ENCODE data around the gene GULP1. TPM values are rescaled to one million over a fixed set of nuclear protein-coding genes. Genes with fewer than 3 reads are reported as not detected.

The GULP1 gene
- total RNA-seq, 1 donor from 2014 or later: 70.1 TPM

- ATAC-seq (no peak), DNase-seq (ENCODE audit: low spot score) (no peak)
- intact Hi-C loops (cut with DNase I): no loop called here
These were observed 204.3 kb downstream of the GULP1 start for GRCh38 chr2:188495969-188496431.

- ATAC-seq (no peak), DNase-seq (ENCODE audit: low spot score) (no peak)
- intact Hi-C loops (cut with DNase I): no loop called here
These were observed 206.1 kb downstream of the GULP1 start for GRCh38 chr2:188497726-188498125.

- ATAC-seq (no peak), DNase-seq (ENCODE audit: low spot score) (no peak)
- intact Hi-C loops (cut with DNase I): no loop called here
These were observed 212.3 kb downstream of the GULP1 start for GRCh38 chr2:188503975-188504374.

- no peak for DNase-seq (ENCODE audit: low spot score)
- ATAC-seq: no peak
- intact Hi-C loops (cut with DNase I): no loop called here
These were observed 215.2 kb downstream of the GULP1 start for GRCh38 chr2:188506843-188507242.

GRCh38 chr2:188511346-188511745 lies 219.7 kb downstream of the GULP1 start:
- intact Hi-C loops (cut with DNase I): loop anchor here (10.0 kb wide), 1 partner anchor 917 kb away; no protein-coding TSS in a partner anchor
- DNase-seq (ENCODE audit: low spot score) (no peak), ATAC-seq (peak; percentile 31)

GRCh38 chr2:188512456-188512855 lies 220.8 kb downstream of the GULP1 start:
- DNase-seq (ENCODE audit: low spot score): no peak
- intact Hi-C loops (cut with DNase I): loop anchor here (10.0 kb wide), 1 partner anchor 918 kb away; no protein-coding TSS in a partner anchor
- peak; percentile 82 for ATAC-seq

GRCh38 chr2:188515918-188516317 lies 224.2 kb downstream of the GULP1 start:
- DNase-seq (ENCODE audit: low spot score): no peak
- intact Hi-C loops (cut with DNase I): loop anchor here (10.0 kb wide), 1 partner anchor 921 kb away; no protein-coding TSS in a partner anchor
- no peak for ATAC-seq

- intact Hi-C loops (cut with DNase I): loop anchor here (10.0 kb wide), 1 partner anchor 923 kb away; no protein-coding TSS in a partner anchor
- no peak for DNase-seq (ENCODE audit: low spot score)
- ATAC-seq: no peak
These were observed 226.0 kb downstream of the GULP1 start for GRCh38 chr2:188517549-188518215.

- intact Hi-C loops (cut with DNase I): loop anchor here (10.0 kb wide), 1 partner anchor 924 kb away; no protein-coding TSS in a partner anchor
- no peak for ATAC-seq
- no peak for DNase-seq (ENCODE audit: low spot score)
These were observed 226.7 kb downstream of the GULP1 start for GRCh38 chr2:188518381-188518780.

GRCh38 chr2:188519136-188519535 lies 227.5 kb downstream of the GULP1 start:
- ATAC-seq (no peak), DNase-seq (ENCODE audit: low spot score) (no peak)
- intact Hi-C loops (cut with DNase I): loop anchor here (10.0 kb wide), 1 partner anchor 924 kb away; no protein-coding TSS in a partner anchor

- intact Hi-C loops (cut with DNase I): no loop called here
- no peak for DNase-seq (ENCODE audit: low spot score)
- no peak for ATAC-seq
These were observed 230.8 kb downstream of the GULP1 start for GRCh38 chr2:188522517-188522916.

- intact Hi-C loops (cut with DNase I): no loop called here
- ATAC-seq (no peak), DNase-seq (ENCODE audit: low spot score) (no peak)
These were observed 232.2 kb downstream of the GULP1 start for GRCh38 chr2:188523919-188524318.

GRCh38 chr2:188524519-188525113 lies 232.9 kb downstream of the GULP1 start:
- DNase-seq (ENCODE audit: low spot score): no peak
- intact Hi-C loops (cut with DNase I): no loop called here
- ATAC-seq: peak; percentile 66

GRCh38 chr2:188526701-188527100 lies 235.0 kb downstream of the GULP1 start:
- ATAC-seq: no peak
- no peak for DNase-seq (ENCODE audit: low spot score)
- intact Hi-C loops (cut with DNase I): no loop called here

GRCh38 chr2:188527141-188527540 lies 235.5 kb downstream of the GULP1 start:
- intact Hi-C loops (cut with DNase I): no loop called here
- DNase-seq (ENCODE audit: low spot score): no peak
- ATAC-seq: peak; percentile 61

GRCh38 chr2:188527581-188527993 lies 235.9 kb downstream of the GULP1 start:
- ATAC-seq: peak; percentile 51

GRCh38 chr2:188529710-188530109 lies 238.0 kb downstream of the GULP1 start:
- ATAC-seq (no peak), DNase-seq (ENCODE audit: low spot score) (no peak)
- intact Hi-C loops (cut with DNase I): no loop called here

More at GRCh38 chr2:188527581-188527993, 235.9 kb downstream of the GULP1 start:
- DNase-seq (ENCODE audit: low spot score): no peak
- intact Hi-C loops (cut with DNase I): no loop called here

GRCh38 chr2:188534875-188535274 lies 243.2 kb downstream of the GULP1 start:
- ATAC-seq (no peak), DNase-seq (ENCODE audit: low spot score) (no peak)
- intact Hi-C loops (cut with DNase I): no loop called here

- DNase-seq (ENCODE audit: low spot score): no peak
- no peak for ATAC-seq
- intact Hi-C loops (cut with DNase I): no loop called here
These were observed 260.0 kb downstream of the GULP1 start for GRCh38 chr2:188551671-188552070.

GRCh38 chr2:188557081-188557480 lies 265.4 kb downstream of the GULP1 start:
- intact Hi-C loops (cut with DNase I): no loop called here
- no peak for ATAC-seq
- no peak for DNase-seq (ENCODE audit: low spot score)

Measured in sciatic nerve (tissue), 2 donors.